Activated CD8-positive, alpha-beta memory T cell treated with anti-CD3 and anti-CD28 coated beads for 24 hours (primary cell): Measurements from ENCODE around the gene DNAJC11.
"Not testable (repeated sequence)": the region's sequence is repeated elsewhere in the genome, so short reads cannot be mapped to it uniquely, and the experiment has no call there.

ENCODE experiments used
- DNase-seq: peaks from one replicate; pipeline ENCODE4 v3.0.0-alpha.2; 2020

The DNAJC11 gene

DNA sequence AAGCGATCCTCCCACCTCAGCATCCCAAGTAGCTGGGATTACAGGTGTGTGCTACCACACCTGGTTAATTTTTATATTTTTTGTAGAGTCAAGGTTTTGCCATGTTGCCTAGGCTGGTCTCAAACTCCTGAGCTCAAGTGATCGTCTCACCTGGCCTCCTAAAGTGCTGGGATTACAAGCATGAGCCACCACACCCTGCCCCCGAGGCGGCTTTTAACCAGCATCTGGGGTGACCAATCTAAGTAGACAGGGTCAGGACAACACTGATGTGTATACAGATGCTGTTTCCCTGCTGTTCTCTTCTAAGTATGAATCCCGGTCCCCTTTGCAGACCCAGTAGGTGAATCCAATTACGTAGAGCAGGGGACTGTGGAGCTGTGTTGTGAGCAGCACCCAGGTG, 53.1 kb downstream of the DNAJC11 start:
- DNase-seq = no peak

DNA sequence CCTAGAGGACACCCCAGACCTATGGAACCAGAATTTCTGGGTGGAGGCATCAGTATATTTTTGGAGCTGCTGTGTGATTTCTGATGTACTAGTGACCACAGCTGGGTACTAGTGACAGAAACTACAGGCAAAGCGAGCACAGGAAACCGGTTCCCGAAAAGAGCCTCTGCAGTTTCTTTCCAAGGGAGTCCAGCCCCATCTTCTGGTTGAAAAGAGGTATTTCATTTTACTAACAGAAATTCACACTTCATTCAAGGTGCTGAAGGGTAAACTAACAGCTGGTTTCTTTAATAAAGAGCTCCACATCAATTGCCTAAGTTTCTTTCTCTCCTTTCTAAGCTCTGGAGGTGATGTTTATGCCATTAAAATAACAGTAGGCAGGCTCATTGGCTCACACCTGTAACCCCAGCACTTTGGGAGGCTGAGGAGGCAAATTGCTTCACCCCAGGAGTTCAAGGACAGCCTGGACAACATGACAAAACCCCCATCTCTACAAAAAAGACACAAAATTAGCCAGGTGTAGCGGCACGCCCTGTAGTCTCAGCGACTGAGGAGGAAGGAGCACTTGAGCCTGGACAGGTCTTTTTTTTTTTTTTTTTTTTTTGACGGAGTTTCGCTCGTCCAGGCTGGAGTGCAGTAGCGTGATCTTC, 55.0 kb downstream of the DNAJC11 start:
- no peak for DNase-seq

DNA sequence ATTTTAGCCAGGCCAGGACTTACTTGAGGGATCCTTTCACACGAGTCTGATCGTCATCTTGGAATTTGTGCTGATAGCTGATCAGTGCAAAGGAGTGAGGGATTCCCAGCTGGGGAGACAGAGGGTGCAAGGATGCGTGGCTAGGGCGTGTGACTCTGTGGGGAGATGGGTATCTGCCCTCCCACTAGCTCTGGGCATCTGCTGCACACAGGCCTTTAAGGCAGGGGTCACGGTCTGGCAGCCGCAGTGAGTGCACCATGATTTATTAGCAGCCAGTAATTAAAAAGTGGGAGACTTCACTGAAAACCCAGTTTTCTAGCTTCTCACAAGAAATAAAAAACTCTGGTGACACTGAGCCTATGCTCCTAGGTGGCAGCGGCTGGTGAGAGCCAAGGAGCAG, 56.6 kb downstream of the DNAJC11 start:
- DNase-seq = no peak

DNA sequence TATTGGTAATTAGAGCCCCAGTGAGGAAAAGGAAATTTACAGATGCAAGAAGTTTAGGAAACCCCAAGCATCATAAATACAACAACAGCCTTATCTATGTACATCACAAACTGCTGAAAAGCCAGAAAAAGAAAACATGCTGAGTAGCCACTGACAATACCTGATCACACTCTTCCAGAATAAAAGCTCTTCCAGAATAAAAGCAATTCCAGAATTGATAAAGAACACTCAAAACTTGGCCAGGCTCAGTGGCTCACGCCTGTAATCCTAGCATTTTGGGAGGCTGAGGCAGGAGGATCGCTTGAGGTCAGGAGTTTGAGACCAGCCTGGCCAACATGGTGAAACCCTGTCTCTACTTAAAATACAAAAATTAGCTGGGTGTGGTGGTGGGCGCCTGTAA, 60.7 kb downstream of the DNAJC11 start:
- DNase-seq = not testable (repeated sequence)

DNA sequence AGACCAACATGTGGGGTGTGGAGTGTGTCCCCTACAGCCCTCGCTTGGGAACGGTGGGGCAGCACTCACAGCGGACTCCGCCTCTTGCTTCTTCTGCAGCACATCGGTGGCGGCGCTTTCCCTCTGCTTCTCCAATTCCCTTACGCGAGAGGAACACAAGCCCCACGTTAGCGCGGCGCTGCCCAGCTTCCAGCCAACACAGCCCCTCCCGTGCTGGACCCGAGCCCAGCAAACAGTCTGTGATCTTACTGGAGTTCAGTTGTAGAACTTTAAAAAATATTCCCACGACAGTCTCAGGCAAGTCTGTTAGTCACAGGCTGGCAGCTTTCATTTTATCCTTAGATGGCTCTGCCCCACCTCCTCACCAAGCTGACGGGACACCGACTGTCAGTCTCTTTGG, 63.4 kb downstream of the DNAJC11 start:
- no peak for DNase-seq

DNA sequence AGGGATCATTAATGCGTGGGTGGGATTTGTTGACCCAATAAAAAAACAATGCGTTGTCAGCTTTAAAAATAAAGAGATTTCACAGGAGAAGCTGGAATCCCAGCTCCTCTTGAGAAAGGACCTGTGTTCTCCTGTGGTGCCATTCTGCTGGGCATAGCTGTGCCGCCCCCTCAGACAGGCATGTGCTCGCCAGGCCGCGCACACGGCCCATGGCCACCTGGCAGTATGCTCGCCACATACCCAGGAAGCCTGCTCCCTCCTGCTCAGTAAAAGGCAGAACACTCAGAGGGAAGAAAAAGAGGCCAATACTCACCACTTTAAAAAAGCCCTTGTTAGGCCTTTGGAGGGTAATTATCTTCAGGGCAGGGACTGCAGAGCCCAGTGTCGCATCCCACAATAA, 63.8 kb downstream of the DNAJC11 start:
- no peak for DNase-seq

DNA sequence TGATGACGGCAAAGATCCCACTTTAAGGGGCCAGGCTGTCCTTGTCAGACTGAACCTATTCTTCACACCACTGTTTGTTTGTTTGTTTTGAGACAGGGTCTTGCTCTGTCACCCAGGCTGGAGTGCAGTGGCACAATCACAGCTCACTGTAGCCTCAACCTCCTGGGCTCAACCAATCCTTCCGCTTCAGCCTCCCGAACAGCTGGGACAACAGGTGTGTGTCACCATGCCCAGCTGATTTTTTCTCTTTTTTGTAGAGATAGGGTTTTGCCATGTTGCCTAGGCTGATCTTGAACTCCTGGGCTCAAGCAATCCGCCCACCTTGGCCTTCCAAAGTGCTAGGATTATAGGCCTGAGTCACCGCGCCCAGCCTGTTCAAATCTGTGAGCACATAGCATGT, 64.8 kb downstream of the DNAJC11 start:
- DNase-seq = not testable (repeated sequence)

DNA sequence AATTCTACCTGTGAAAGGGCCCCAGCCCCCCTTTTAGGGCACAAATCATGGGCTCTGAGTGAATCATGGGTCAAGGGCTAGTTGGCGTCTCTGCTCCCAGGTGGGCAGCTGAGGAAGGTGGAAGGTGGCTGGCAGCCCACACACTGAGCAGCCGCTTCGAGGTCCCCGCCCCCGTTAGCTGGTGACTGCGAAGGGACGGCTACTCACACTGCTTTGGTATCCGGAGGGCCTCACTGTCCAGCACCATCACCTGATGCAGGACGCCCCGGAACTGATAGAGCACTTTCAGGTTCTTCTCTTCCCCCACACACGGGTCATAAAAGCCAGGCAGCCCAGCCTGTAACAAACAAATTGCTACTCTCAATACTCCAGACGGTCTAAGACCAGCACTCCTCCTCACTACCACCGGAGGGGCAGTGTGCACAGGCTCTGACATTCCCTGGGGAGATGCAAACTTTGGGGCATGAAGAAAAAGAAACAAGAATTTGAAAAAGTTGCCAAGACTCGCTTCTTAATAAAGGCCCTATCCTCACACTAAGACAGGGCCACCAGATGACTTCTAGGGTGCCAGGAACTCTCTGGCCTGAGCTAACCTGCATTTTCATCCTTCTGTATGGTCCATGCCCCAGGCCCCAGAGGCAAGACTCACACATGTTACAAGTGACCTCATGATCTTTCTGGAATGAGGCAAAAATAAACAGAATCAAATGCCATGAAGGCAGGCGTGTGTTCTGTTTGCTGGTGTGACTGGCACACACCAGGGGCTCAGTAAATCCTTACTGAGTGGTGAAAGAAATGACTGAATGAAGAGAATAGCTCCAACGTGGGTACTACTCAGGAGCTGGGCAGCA, 65.5 kb downstream of the DNAJC11 start:
- DNase-seq = no peak

DNA sequence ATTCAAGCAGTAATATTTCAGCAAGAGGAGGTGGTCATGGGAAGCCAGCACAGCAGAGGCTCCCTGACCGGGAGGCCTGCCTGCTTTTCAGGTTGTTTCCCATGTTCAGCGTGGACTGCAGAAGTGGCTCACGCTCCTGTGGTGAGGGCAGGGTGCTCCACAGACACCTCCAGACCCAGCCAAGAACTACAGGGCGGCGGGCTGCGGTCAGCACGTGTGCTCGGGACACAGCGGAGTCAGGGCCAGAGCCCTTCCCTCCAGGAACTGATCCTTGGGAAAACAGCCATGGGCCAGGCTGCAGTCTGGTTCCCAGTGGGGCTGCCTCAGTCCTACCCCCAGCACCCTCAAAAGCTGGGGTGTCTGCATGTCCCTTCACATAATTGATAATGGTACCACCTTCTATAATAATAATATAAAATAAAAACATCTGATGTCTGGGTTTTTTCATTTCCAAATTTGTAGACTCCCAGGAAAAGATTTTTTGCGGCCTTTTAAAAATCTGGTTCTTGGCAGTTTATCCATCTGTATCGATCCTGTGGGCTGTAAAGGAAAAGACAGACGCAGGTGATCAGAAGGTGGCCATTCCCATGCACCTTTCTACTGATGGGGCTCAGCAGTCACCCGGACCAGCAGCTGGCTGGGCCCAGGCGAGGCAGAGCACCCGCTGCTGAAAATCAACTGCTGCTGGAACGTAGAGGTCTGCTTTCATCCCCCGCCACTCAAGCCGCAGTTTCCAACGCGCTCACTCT, 66.3 kb downstream of the DNAJC11 start:
- no peak for DNase-seq

DNA sequence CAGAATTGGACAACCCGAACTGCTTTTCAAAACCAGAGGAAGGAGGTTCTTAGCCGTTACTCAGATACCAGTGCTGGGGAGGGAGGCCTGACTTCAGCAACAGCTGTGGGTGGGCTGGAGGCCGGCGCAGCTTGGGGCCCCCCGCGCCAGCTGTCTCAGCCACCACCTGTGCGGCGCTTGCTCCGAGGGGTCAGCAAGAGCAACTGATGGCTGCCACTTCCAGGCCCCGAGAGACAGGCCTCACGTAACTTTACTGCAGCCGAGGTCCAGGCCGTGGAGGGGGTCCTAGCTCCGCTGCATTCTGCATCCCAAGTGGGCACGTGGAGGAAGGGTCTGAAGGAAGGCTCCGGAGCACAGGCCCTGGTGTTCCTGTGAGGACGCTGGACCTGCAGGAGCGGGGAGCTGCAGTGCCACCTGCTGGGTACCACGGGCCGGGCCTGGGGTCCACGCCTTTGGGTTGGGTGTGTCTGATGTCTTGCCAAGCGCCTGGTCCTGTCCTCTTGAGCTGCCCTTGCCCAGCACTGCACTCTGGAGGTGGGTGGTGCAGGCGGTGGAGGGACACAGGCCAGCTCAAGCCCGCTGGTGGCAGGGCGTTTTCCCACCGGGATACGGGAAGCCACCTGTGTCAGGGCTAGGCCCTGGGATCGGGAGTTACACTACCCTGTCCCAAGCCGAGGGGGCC, 67.1 kb downstream of the DNAJC11 start:
- peak; percentile 77 for DNase-seq

DNA sequence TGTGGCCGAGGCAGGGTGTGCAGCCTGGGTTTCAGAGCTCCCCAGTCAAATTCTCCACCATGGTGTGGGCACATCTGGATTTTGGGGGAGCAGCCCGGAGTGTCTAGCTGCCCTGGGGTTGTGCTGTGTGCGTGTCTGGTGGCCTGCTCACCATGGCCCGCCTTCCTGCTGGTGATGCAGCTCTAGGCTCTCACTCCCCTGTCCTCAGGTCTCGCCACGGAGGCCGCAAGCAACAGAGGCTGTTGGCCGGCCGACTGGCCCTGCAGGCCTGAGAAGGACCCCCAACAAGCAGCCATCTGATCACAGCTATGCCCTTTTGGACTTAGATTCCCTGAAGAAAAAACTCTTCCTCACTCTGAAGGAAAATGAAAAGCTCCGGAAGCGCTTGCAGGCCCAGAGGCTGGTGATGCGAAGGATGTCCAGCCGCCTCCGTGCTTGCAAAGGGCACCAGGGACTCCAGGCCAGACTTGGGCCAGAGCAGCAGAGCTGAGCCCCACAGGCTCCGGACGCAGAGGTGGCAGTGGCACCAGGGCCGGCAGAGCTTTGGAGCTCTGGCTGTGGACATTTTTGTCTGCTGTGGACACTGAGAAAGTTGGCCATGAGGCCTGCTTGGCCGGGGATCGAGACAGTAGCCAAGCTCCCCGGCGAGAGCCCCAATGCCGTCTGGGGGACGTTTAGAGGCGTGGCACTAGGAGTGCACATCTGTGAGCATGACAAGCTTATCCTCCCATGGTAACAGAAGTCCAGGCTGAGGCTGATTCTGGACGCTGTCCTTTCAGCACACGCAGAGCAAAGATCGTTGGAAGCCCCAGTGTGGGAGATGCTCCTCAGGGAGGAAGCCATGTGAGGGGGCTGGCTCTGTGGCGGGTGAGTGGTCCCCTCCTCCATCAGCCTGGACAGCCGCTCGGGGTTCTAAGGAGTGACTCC, 68.8 kb downstream of the DNAJC11 start:
- DNase-seq = no peak

DNA sequence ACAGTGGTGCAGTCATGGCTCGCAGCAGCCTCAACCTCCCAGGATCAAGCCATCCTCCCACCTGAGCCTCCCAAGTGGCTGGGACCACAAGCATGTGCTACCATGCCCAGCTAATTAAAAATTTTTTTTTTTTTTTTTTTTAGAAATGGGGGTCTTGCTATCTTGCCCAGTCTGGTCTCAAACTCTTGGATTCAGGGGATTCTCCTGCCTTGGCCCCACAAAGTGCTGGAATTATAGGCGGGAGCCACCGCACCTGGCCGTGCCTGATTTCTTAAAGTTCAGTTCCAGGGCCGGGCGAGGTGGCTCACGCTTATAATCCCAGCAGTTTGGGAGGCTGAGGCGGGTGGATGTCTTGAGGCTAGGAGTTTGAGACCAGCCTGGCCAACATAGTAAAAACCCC, 70.6 kb downstream of the DNAJC11 start:
- DNase-seq = no peak

DNA sequence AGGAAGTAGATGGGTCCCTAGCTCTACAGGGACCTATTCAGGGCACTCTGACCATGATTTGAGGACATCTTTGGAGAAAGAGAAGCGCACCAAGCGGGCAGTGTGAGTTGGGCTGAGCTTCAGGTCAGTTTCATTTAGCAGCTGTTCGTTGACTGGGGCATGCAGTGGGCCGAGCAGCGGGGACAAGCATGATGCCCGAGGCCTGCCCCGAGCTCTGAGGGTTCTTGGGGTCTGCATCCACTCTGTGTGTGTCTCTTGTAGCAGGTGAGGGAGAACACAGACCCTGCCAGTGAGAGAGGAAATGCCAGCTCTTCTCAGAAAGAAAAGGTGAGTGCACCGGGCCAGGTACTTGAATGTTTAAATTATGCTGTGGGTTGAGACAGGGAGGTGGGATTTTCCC, 71.6 kb downstream of the DNAJC11 start:
- no peak for DNase-seq

DNA sequence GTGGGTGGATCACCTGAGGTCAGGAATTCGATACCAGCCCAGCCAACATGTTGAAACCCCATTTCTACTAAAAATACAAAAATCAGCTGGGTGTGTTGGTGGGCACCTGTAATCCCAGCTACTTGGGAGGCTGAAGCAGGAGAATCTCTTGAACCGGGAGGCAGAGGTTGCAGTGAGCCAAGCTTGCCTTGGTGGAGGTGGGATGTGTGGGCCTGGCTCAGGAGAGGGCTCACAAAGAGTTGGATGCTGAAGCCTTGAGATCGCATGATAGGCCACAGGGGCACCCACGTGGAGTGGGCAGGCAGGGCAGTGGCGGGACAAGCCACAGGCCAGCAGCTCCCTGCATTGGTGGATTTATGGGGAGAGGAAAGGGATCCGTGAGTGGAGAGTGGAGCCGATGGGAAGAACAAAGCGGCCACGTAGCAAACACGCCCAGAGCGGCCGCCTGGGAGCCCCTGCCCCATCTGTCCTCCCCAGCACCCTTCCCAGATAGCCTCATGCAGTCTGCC, 72.6 kb downstream of the DNAJC11 start:
- DNase-seq = no peak

DNA sequence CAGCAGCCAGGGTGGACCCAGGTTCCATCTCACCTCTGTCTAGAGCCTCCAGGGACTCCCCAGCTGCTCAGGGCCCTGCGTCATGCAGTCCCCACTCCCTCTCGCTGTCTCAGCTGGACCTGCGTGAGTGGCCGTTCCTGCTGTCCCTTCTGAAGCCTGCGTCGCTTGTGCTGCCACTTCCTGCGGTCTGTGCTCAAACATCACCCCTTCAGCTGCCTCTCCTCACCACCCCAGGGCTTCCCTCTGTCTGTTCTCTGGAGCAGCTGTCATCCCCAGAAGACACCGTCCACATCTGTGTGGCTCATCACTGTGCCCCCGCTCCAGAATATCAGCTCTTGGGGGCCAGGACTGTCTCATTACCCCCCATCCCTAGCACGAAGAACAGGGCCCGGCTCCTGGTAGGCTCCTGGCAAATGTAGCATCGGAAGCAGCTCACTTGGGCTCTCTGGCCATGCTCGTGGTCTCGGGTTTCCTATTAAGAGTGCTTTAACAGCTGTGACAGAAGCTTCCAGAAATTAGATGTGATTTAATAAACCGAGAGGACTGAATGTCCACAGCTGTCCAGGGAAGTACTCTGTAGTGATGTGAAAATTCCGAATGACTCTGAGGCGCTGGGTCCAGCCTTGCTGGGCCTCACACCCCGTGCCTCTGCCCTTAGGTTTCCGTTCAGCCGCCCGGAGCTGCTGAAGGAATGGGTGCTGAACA, 73.6 kb downstream of the DNAJC11 start:
- DNase-seq = no peak

DNA sequence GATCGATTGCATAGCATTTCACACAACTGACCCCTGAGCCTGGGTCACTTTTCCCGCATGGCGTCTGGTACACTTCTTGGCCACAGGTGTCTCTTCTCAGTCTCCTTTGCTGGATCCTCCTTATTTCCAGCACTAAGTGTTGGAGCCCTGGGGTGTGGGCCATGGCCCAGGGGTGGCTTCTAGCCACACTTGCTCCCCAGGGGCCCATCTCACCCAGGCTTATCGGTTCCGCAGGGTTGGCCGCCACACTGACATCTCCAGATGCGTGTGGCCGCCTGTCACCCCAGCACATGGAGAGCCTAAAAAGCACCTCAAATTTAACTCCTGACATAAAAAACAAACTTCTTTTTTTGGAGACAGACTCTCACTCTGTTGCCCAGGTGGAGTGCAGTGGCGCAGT, 74.6 kb downstream of the DNAJC11 start:
- no peak for DNase-seq

DNA sequence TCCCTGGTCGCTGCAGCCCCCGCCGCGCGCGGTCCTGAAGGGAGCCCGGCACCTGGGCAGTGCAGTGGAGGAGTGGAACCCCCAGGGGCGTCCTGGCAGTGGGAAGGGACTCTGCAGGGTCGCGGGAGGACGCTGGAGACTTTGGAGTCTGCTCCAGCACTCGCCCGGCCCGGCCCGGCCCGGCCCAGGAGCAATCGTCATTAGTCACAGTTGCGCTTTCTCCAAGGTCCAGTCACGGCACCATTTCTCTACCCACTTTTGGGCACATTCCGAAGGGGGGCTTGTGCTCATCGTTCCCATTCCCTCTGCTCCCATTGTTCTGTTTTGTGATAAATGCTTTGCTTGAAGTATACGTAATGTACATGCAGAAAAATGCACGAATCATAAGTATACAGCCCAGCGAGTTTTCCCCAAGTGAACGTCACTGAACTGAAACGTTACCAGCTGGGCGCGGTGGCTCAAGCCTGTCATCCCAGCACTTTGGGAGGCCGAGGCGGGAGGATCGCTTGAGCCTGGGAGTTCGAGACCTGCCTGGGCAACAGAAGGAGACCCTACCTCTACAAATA, 75.9 kb downstream of the DNAJC11 start:
- DNase-seq = no peak

DNA sequence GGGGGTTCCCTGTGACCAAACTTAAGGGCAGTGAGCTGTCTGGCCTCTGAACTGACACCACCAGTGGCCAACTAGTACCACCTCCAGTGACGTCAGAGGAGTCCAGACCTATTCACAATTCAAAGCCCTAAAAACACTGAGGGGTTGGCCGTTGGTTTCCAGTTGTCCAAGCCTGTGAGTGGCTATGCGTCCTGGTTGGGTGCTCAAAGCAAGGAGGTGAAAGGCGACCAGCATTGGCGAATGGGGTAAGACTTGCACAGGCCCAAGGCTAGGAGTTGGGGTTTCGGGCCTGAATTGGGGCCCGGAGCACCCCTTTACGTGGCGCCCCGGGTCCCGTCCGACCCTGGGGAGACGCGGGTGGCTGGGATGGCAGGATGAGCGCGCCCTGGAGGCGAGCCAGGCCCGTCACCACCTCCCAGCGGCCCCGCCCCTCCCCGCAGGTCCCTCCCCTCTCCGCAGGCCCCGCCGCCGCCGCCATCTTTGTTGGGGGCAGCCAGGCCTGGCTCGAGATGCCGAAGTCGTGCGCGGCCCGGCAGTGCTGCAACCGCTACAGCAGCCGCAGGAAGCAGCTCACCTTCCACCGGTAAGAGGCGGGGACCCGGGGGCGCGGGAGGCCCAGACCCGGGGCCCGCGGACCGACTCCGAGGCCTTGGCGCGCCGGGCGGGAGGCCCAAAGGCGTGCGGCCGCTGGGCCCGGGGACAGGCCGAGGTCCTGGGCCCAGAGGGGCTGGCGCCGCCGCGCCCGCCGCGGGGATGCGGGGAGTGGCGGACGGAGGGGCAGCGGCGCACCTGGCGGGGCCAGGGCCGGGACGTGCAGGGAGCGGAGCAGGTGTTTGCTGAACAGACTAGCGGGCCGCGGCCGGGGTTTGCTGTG, 76.7 kb downstream of the DNAJC11 start, which contains the start of gene THAP3:
Gene THAP3 (plus strand): TSS at position 159 of the 874 bp plus-strand sequence. CDS start 351 bp downstream, at position 510.
- peak; percentile 95 for DNase-seq

DNA sequence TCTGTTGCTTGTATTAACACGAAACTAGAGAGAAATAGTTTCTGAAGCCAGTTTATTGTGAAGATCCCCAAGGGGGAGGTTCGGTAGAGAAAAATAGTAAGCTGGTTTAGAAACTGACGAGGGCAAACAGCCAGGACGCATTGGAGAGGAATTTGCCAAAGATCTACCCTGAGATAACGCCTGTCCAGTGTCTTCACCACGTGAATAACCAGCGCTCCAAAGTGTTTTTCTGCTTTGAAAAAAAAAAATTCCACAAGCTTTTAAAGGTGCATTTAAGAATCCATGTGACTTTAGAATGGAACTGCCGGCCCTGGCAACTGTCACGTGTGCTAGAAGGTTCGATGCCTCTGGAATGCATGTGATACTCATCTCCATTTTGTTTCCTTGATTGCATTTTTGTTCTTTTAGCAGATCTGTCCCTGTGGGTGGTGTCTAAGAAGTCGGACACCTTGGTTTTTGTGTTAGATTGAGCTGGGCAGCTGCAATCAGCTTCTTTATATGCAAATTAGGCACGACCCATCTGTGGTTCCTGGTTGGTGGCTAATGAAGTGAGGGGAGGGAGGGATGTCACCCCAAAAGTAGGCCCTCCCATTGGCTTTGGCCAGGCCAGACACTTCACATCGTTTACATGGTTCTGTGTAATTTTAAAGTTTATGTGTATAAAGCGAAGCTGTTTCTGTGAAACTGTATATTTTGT, 78.2 kb downstream of the DNAJC11 start:
- no peak for DNase-seq
